ENCODE results near the gene JPH4.

JPH4 gene

GRCh38 chr14:23523229-23524016, 55.2 kb downstream of the JPH4 start:
- Histone ChIP-seq H3K4me1 (ENCODE audit: control insufficient read depth, low read depth, low read length) (peaks cover 14% of the 10 kb centered on the region), H3K36me3 (ENCODE audit: control insufficient read depth, low read depth, low read length) (peaks cover 17% of the 10 kb centered on the region), H3K9me3 (ENCODE audit: control insufficient read depth, low read depth, low read length) (no peaks in the 10 kb centered on the region), H3K27ac (ENCODE audit: low read length) (no peak overlapping the region), H3K27me3 (ENCODE audit: control insufficient read depth, insufficient read depth, low read length) (no peaks in the 10 kb centered on the region), H3K9ac (ENCODE audit: low read length) (no peak overlapping the region), H3K4me3 (ENCODE audit: low read length) (no peak overlapping the region)

- Histone ChIP-seq H3K27me3 (ENCODE audit: control insufficient read depth, insufficient read depth, low read length) (no peaks in the 10 kb centered on the region), H3K4me1 (ENCODE audit: control insufficient read depth, low read depth, low read length) (peaks cover 19% of the 10 kb centered on the region)
Observed at GRCh38 chr14:23522643-23523198, 55.9 kb downstream of the JPH4 start.

GRCh38 chr14:23521785-23522640, 56.6 kb downstream of the JPH4 start:
- H3K36me3 ChIP-seq (ENCODE audit: control insufficient read depth, low read depth, low read length) = peaks cover 12% of the 10 kb centered on the region
- H3K27me3 ChIP-seq (ENCODE audit: control insufficient read depth, insufficient read depth, low read length) = no peaks in the 10 kb centered on the region
- H3K4me1 ChIP-seq (ENCODE audit: control insufficient read depth, low read depth, low read length) = peaks cover 20% of the 10 kb centered on the region
- H3K9ac ChIP-seq (ENCODE audit: low read length) = no peak overlapping the region
- H3K4me3 ChIP-seq (ENCODE audit: low read length) = no peak overlapping the region
- H3K9me3 ChIP-seq (ENCODE audit: control insufficient read depth, low read depth, low read length) = no peaks in the 10 kb centered on the region
- H3K27ac ChIP-seq (ENCODE audit: low read length) = no peak overlapping the region

More at GRCh38 chr14:23522643-23523198, 55.9 kb downstream of the JPH4 start:
- no peak overlapping the region for H3K4me3 ChIP-seq (ENCODE audit: low read length)
- H3K36me3 ChIP-seq (ENCODE audit: control insufficient read depth, low read depth, low read length) = peaks cover 17% of the 10 kb centered on the region
- no peak overlapping the region for H3K27ac ChIP-seq (ENCODE audit: low read length)
- no peaks in the 10 kb centered on the region for H3K9me3 ChIP-seq (ENCODE audit: control insufficient read depth, low read depth, low read length)
- H3K9ac ChIP-seq (ENCODE audit: low read length) = no peak overlapping the region

- no peak overlapping the region for H3K27ac ChIP-seq (ENCODE audit: low read length)
- no peaks in the 10 kb centered on the region for H3K9me3 ChIP-seq (ENCODE audit: control insufficient read depth, low read depth, low read length)
- H3K9ac ChIP-seq (ENCODE audit: low read length) = no peak overlapping the region
- peaks cover 2% of the 10 kb centered on the region for H3K36me3 ChIP-seq (ENCODE audit: control insufficient read depth, low read depth, low read length)
- H3K4me3 ChIP-seq (ENCODE audit: low read length) = no peak overlapping the region
- H3K27me3 ChIP-seq (ENCODE audit: control insufficient read depth, insufficient read depth, low read length) = peaks cover 5% of the 10 kb centered on the region
- H3K4me1 ChIP-seq (ENCODE audit: control insufficient read depth, low read depth, low read length) = peaks cover 20% of the 10 kb centered on the region
Observed at GRCh38 chr14:23520899-23521533, 57.6 kb downstream of the JPH4 start.

DNA sequence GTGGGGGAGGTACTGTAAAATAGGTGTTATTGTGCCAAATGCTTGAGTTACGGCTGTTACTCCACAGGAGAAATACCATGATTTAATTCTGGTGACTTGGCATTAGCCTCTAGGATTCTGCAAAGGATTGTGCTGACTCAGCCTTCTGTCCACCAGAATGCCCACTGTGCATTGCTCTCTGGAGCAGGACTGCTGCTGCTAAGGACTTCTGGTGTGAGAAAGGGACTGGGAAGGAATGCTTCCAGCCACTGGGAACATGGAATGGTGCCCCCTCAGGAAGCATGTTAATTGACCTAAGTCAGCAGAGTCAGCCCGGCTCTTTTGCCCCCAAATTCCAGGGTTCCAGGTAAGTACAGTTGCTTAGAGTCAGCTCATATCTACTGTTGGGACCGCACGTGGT, 59.9 kb downstream of the JPH4 start:
- no peak overlapping the region for H3K9ac ChIP-seq (ENCODE audit: low read length)
- H3K27me3 ChIP-seq (ENCODE audit: control insufficient read depth, insufficient read depth, low read length) = peaks cover 5% of the 10 kb centered on the region
- peaks cover 20% of the 10 kb centered on the region for H3K4me1 ChIP-seq (ENCODE audit: control insufficient read depth, low read depth, low read length)
- H3K4me3 ChIP-seq (ENCODE audit: low read length) = no peak overlapping the region
- H3K36me3 ChIP-seq (ENCODE audit: control insufficient read depth, low read depth, low read length) = no peaks in the 10 kb centered on the region
- H3K27ac ChIP-seq (ENCODE audit: low read length) = no peak overlapping the region
- no peaks in the 10 kb centered on the region for H3K9me3 ChIP-seq (ENCODE audit: control insufficient read depth, low read depth, low read length)
